ENCODE measurements around the gene IQSEC1.

Gene IQSEC1

GRCh38 chr3:12985148-12985547, 88.1 kb downstream of the IQSEC1 start:
- no peak for DNase-seq (ENCODE audit: low read depth)

GRCh38 chr3:12984023-12984823, 89.0 kb downstream of the IQSEC1 start:
- DNase-seq (ENCODE audit: low read depth) = peak; percentile 36

- DNase-seq (ENCODE audit: low read depth) = no peak
These were observed 89.9 kb downstream of the IQSEC1 start for GRCh38 chr3:12983319-12983718.

GRCh38 chr3:12982619-12983101, 90.6 kb downstream of the IQSEC1 start:
- DNase-seq (ENCODE audit: low read depth) = no peak

- no peak for DNase-seq (ENCODE audit: low read depth)
These were observed 91.6 kb downstream of the IQSEC1 start for GRCh38 chr3:12981306-12982275.

- DNase-seq (ENCODE audit: low read depth) = no peak
These were observed 92.5 kb downstream of the IQSEC1 start for GRCh38 chr3:12980596-12981290.

GRCh38 chr3:12979947-12980487, 93.2 kb downstream of the IQSEC1 start:
- no peak for DNase-seq (ENCODE audit: low read depth)

GRCh38 chr3:12979151-12979946, 93.9 kb downstream of the IQSEC1 start:
- DNase-seq (ENCODE audit: low read depth) = no peak

GRCh38 chr3:12978682-12979081, 94.5 kb downstream of the IQSEC1 start:
- DNase-seq (ENCODE audit: low read depth) = no peak

GRCh38 chr3:12977117-12977808, 96.0 kb downstream of the IQSEC1 start:
- no peak for DNase-seq (ENCODE audit: low read depth)

GRCh38 chr3:12975748-12976522, 97.3 kb downstream of the IQSEC1 start:
- DNase-seq (ENCODE audit: low read depth) = no peak

- no peak for DNase-seq (ENCODE audit: low read depth)
These were observed 98.4 kb downstream of the IQSEC1 start for GRCh38 chr3:12974819-12975218.

GRCh38 chr3:12974334-12974733, 98.9 kb downstream of the IQSEC1 start:
- no peak for DNase-seq (ENCODE audit: low read depth)

GRCh38 chr3:12973827-12974226, 99.4 kb downstream of the IQSEC1 start:
- DNase-seq (ENCODE audit: low read depth) = no peak

- DNase-seq (ENCODE audit: low read depth) = no peak
These were observed 100.2 kb downstream of the IQSEC1 start for GRCh38 chr3:12972781-12973702.

GRCh38 chr3:12972043-12972442, 101.2 kb downstream of the IQSEC1 start:
- DNase-seq (ENCODE audit: low read depth) = no peak

- DNase-seq (ENCODE audit: low read depth) = no peak
These were observed 102.5 kb downstream of the IQSEC1 start for GRCh38 chr3:12970684-12971083.

GRCh38 chr3:12969486-12969885, 103.7 kb downstream of the IQSEC1 start:
- no peak for DNase-seq (ENCODE audit: low read depth)

GRCh38 chr3:12968541-12968940, 104.7 kb downstream of the IQSEC1 start:
- DNase-seq (ENCODE audit: low read depth) = no peak

Data from stimulated activated CD4-positive, alpha-beta T cell treated with anti-CD3 and anti-CD28 coated beads, Interleukin-2, amount 100 ng/mL, for 4 hours (primary cell).